ENCODE data around the gene NOVA1.
A peak's percentile ranks its signal among the peaks of the same experiment; 100 is the strongest.

NOVA1 gene

DNA sequence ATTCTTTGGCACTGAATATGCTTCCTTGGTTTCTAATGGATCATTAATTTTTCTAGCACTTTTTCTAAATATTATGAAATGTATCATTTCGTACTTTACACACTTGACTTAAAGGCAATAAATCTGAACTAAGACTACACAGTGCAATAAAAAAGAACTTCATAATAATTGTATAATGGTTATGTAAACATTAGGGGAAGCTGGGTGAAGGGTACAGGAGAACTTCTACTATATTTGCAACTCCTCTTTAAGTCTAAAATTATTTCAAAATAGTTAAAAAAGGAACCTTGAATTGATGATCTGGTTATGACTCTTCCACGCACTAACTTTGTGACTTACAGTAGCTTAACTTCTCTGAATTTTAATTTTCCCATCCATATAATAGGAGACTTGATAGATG, 5.1 kb upstream of the NOVA1 start:
- no CpG with 5 or more reads among the region's 2 CpGs for WGBS
- H3K36me3 ChIP-seq (ENCODE audit: insufficient read depth, low read length), result no peaks in the 10 kb centered on the region
- H3K4me3 ChIP-seq (ENCODE audit: low read length), result no peak overlapping the region
- H3K27me3 ChIP-seq (ENCODE audit: insufficient read depth, low read length), result peaks cover 10% of the 10 kb centered on the region; the same call in 1 of the 2 replicates
- no peaks in the 10 kb centered on the region for H3K4me1 ChIP-seq (ENCODE audit: insufficient read depth, low read length)
- H3K27ac ChIP-seq (ENCODE audit: low read depth, low read length), result no peak overlapping the region
- H3K9ac ChIP-seq (ENCODE audit: low read depth, low read length), result no peak overlapping the region
- H3K9me3 ChIP-seq (ENCODE audit: insufficient read depth, low read depth, low read length), result no peaks in the 10 kb centered on the region

DNA sequence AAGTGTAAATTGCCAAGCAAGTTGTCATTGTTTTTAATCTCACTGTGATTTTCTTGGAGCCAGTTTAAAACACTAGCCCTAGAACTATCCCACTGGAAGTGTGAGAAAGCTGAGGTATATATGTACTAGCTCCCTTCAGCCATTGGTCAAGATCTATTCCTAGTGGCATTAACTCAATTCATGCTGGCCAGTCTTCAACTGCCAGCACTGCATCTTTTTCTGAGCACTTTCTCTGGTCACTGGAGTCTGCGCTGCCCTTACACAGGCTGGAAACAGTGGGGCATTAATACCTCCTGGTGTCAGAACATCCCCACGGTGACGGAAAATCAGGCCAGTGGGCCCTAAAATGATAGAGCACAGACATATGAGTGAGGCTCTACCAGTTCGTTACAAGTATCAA, 4.0 kb upstream of the NOVA1 start:
- Histone ChIP-seq H3K27ac (ENCODE audit: low read depth, low read length) (no peak overlapping the region), H3K4me3 (ENCODE audit: low read length) (no peak overlapping the region), H3K9ac (ENCODE audit: low read depth, low read length) (no peak overlapping the region), H3K27me3 (ENCODE audit: insufficient read depth, low read length) (peaks cover 10% of the 10 kb centered on the region; the same call in 1 of the 2 replicates), H3K9me3 (ENCODE audit: insufficient read depth, low read depth, low read length) (no peaks in the 10 kb centered on the region), H3K36me3 (ENCODE audit: insufficient read depth, low read length) (no peaks in the 10 kb centered on the region), H3K4me1 (ENCODE audit: insufficient read depth, low read length) (no peaks in the 10 kb centered on the region)
- WGBS, result 69% methylated on average over 4 of the region's 4 CpGs

DNA sequence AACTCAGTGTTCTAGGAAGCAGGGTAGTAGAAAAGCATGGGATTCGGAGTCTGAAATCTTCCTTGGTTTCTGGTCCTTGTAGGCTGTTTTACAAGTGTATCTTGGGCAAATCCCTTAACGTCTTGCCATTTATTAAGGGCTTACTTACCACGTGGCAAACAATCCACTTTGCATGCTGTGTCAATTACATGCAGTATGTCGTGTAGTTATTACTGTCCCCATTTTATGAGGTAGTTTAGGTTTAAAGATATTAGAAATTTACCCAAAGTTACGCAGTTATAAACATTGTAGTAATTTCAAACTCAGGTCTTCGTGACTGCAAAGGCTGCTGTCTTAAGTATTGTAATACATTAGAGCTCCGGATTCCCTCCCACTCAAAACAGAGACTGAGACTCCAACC, 1.5 kb upstream of the NOVA1 start:
- 57% methylated on average over 6 of the region's 7 CpGs for WGBS
- H3K9me3 ChIP-seq (ENCODE audit: insufficient read depth, low read depth, low read length), result no peaks in the 10 kb centered on the region

DNA sequence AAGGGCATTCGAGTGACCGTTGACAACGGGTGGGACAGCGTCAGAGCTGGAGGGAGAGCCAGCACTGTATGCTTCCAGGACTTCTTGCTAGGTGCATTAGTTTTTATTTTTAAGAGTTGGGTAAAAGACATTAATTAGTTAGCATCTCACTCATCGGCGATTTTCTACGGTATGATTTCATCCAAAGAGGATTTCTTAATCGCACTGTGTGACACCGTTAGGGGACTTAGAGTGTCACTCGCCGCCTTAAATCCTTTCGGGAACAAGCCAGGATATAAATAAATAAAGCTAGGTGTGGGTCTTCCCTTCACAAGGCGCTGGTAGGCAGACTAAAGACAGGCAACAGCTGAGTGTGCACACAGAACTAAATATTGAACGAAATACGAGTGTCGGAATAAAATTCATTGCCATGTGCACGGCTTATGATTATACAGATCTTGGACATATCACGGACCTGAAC, 869 bp upstream of the NOVA1 start:
- H3K9ac ChIP-seq (ENCODE audit: low read depth, low read length), result no peak overlapping the region

More for the DNA sequence above, 1.5 kb upstream of the NOVA1 start:
- Histone ChIP-seq H3K27me3 (ENCODE audit: insufficient read depth, low read length) (peaks cover 14% of the 10 kb centered on the region; the same call in 1 of the 2 replicates), H3K27ac (ENCODE audit: low read depth, low read length) (no peak overlapping the region), H3K4me1 (ENCODE audit: insufficient read depth, low read length) (peaks cover 17% of the 10 kb centered on the region), H3K4me3 (ENCODE audit: low read length) (peak overlapping the region; percentile 98), H3K9ac (ENCODE audit: low read depth, low read length) (no peak overlapping the region), H3K36me3 (ENCODE audit: insufficient read depth, low read length) (no peaks in the 10 kb centered on the region)

DNA sequence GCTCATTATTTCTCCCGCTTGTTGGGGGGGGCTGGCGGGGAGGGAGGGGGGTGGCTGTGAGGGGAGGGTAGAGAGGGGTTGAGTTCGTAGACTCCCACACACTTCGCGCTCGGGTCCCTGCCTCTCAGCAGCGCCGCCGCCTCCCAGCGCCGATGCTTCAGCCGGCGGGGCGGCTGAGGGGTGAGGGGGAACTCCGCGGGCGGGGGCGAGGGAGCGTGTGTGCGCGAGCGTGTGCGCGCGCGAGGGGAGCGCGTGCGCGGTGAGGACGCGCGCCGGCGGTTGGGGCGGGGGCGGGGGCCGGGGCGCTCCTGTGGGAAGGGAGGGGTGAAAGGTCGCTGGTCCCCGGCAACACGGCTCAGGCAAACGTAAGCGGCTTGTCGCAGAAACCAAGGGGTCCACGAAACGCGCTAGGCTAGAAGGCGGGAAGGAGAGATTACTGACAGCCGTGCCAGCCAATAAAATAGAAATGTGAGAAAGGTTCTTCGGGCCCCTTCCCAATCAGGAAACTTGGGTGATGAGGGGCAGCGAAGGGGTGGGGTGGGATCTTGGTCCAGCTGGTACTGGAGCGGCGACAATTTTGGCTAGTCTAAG, 343 bp upstream of the NOVA1 start:
- WGBS, result under 1% methylated on average over 52 of the region's 54 CpGs
- Histone ChIP-seq H3K9ac (ENCODE audit: low read depth, low read length) (peak overlapping the region; percentile 75; the same call in 1 of the 2 replicates), H3K4me3 (ENCODE audit: low read length) (peak overlapping the region; percentile 98)

More for the DNA sequence above, 869 bp upstream of the NOVA1 start:
- H3K4me1 ChIP-seq (ENCODE audit: insufficient read depth, low read length), result peaks cover 23% of the 10 kb centered on the region
- no peaks in the 10 kb centered on the region for H3K36me3 ChIP-seq (ENCODE audit: insufficient read depth, low read length)
- peaks cover 14% of the 10 kb centered on the region; the same call in 1 of the 2 replicates for H3K27me3 ChIP-seq (ENCODE audit: insufficient read depth, low read length)
- H3K27ac ChIP-seq (ENCODE audit: low read depth, low read length), result no peak overlapping the region
- 13% methylated on average over 18 of the region's 18 CpGs for WGBS
- no peaks in the 10 kb centered on the region for H3K9me3 ChIP-seq (ENCODE audit: insufficient read depth, low read depth, low read length)
- H3K4me3 ChIP-seq (ENCODE audit: low read length), result peak overlapping the region; percentile 98

DNA sequence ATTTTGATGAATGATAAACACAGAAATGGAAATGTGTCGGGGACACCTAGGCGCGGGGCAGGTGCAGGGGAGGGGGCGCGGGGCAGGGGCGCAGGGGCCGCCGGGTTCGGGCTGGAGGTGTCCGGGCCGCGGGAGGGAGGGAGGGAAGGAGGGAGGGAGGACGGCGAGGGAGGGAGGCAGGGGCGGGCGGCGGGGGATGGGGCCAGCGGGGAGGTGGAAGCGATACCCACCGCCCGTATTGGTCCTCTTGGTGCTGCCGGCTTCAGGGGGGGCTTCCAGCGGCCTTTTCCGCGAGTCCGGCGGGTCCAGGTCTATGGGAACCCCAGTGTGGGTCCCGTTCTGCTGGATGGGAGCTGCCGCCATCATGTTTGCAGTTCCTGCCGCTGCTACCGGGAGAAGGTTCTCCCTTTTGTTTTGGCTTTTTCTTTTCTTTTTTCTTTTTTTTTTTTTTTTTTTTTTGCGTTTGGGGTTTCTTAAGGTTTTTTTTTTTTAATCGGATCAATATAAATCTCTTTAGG, 703 bp downstream of the NOVA1 start:
- peaks cover 14% of the 10 kb centered on the region; the same call in 1 of the 2 replicates for H3K27me3 ChIP-seq (ENCODE audit: insufficient read depth, low read length)
- peak overlapping the region; percentile 83 for H3K9ac ChIP-seq (ENCODE audit: low read depth, low read length)

More for the DNA sequence above, 343 bp upstream of the NOVA1 start:
- Histone ChIP-seq H3K27me3 (ENCODE audit: insufficient read depth, low read length) (peaks cover 14% of the 10 kb centered on the region; the same call in 1 of the 2 replicates), H3K9me3 (ENCODE audit: insufficient read depth, low read depth, low read length) (no peaks in the 10 kb centered on the region), H3K27ac (ENCODE audit: low read depth, low read length) (peak overlapping the region; percentile 81), H3K36me3 (ENCODE audit: insufficient read depth, low read length) (no peaks in the 10 kb centered on the region), H3K4me1 (ENCODE audit: insufficient read depth, low read length) (peaks cover 23% of the 10 kb centered on the region)

DNA sequence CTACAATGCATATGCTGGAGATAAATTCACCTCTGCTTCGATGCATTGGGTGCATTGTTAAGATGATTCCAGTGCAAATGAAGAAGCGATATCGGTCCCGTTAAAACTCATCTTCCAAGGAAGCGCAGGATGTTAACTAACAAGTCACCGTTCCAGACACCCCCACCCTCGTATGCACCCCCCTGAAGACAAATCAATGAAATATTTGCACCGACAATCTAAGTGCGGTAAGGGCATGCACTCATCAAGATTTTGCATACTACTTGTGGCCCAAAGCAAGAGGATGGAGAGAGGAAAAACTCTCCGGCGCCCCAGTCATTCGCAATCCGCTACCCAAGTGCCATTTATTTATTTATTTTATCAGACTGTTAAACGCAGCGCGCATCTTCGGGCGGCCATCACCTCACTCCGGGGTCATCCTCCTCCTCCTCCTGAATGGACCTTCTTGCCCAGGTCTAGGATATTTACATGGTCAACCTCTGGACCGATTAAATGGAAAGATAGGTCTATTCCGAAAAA, 1.2 kb downstream of the NOVA1 start:
- Histone ChIP-seq H3K36me3 (ENCODE audit: insufficient read depth, low read length) (no peaks in the 10 kb centered on the region), H3K4me1 (ENCODE audit: insufficient read depth, low read length) (peaks cover 23% of the 10 kb centered on the region), H3K27me3 (ENCODE audit: insufficient read depth, low read length) (peaks cover 14% of the 10 kb centered on the region; the same call in 1 of the 2 replicates), H3K27ac (ENCODE audit: low read depth, low read length) (no peak overlapping the region), H3K9ac (ENCODE audit: low read depth, low read length) (peak overlapping the region; percentile 83), H3K9me3 (ENCODE audit: insufficient read depth, low read depth, low read length) (no peaks in the 10 kb centered on the region), H3K4me3 (ENCODE audit: low read length) (peak overlapping the region; percentile 98)
- under 1% methylated on average over 21 of the region's 21 CpGs for WGBS

More for the DNA sequence above, 703 bp downstream of the NOVA1 start:
- H3K9me3 ChIP-seq (ENCODE audit: insufficient read depth, low read depth, low read length), result no peaks in the 10 kb centered on the region
- H3K27ac ChIP-seq (ENCODE audit: low read depth, low read length), result peak overlapping the region; percentile 81
- no peaks in the 10 kb centered on the region for H3K36me3 ChIP-seq (ENCODE audit: insufficient read depth, low read length)
- H3K4me1 ChIP-seq (ENCODE audit: insufficient read depth, low read length), result peaks cover 23% of the 10 kb centered on the region
- WGBS, result under 1% methylated on average over 28 of the region's 33 CpGs
- peak overlapping the region; percentile 98 for H3K4me3 ChIP-seq (ENCODE audit: low read length)

DNA sequence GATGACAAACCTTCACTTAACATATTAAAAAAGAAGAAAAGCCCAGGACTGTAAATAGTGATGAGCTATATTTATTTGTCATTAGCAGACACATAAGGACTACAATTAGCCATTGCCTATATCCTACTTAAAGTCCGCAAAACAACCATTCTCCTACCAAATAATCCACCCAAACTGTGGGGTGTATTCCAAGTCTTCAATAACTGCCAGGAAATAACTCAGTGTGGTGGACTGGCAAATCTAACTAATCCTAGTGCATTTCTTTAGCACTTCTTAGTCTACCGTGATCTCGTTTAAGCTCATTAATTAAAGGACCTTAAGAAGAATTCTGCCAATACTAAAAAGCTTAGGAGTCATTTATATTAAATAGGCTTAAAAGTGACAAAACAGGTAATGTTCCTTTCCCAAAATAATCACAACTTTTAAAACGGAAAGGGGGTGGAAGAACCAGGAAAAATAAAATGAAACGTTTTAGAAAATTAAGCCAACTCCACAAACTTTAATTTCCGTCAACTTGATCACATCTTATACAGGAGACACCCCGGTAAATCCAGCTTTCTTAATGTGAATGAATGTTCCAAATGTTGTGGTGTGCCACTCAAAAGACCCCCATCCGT, 1.8 kb downstream of the NOVA1 start:
- WGBS, result 12% methylated on average over 5 of the region's 8 CpGs
- Histone ChIP-seq H3K36me3 (ENCODE audit: insufficient read depth, low read length) (no peaks in the 10 kb centered on the region), H3K4me3 (ENCODE audit: low read length) (peak overlapping the region; percentile 98), H3K27ac (ENCODE audit: low read depth, low read length) (no peak overlapping the region), H3K9ac (ENCODE audit: low read depth, low read length) (peak overlapping the region; percentile 83), H3K27me3 (ENCODE audit: insufficient read depth, low read length) (peaks cover 14% of the 10 kb centered on the region; the same call in 1 of the 2 replicates), H3K9me3 (ENCODE audit: insufficient read depth, low read depth, low read length) (no peaks in the 10 kb centered on the region), H3K4me1 (ENCODE audit: insufficient read depth, low read length) (peaks cover 23% of the 10 kb centered on the region)

DNA sequence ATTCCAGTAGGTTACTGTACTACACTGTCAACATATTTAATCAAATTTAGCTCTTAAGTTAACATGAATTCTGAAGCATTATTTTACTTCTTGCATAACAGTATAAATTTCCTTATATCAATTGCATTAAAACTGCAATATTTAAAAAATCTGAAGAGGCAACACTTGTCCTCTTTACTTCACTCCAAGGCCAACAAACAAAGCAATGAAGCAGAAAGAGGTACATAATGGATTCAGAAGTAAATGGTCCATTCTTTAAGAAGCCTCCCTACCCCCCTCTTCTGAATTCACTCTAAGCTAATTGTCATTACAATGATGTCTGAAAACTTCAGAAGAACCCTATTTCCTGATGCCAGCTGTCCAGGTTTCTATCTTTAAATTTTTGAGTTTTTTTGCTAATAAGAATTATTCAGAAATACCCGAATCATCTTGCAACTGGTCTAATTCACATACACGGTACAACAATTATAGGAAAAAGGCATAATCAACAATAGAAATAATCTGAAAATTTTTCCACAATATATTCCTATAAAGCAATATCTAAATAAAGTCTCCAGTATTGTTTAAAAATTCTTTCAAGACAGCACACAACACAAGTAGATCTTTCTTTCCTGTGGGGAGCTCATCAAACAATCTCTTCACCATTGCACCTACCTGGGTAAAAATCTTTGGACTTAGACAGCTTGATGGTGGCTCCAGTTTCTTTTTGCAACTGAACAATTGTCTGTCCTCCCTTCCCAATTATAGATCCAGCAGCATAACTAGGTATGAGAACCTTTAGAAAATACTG, 2.9 kb downstream of the NOVA1 start:
- H3K27me3 ChIP-seq (ENCODE audit: insufficient read depth, low read length), result peaks cover 11% of the 10 kb centered on the region; the same call in 1 of the 2 replicates
- no peaks in the 10 kb centered on the region for H3K36me3 ChIP-seq (ENCODE audit: insufficient read depth, low read length)
- no CpG with 5 or more reads among the region's 2 CpGs for WGBS
- peaks cover 23% of the 10 kb centered on the region for H3K4me1 ChIP-seq (ENCODE audit: insufficient read depth, low read length)
- no peak overlapping the region for H3K9ac ChIP-seq (ENCODE audit: low read depth, low read length)
- peak overlapping the region; percentile 98 for H3K4me3 ChIP-seq (ENCODE audit: low read length)
- H3K9me3 ChIP-seq (ENCODE audit: insufficient read depth, low read depth, low read length), result no peaks in the 10 kb centered on the region
- H3K27ac ChIP-seq (ENCODE audit: low read depth, low read length), result no peak overlapping the region

DNA sequence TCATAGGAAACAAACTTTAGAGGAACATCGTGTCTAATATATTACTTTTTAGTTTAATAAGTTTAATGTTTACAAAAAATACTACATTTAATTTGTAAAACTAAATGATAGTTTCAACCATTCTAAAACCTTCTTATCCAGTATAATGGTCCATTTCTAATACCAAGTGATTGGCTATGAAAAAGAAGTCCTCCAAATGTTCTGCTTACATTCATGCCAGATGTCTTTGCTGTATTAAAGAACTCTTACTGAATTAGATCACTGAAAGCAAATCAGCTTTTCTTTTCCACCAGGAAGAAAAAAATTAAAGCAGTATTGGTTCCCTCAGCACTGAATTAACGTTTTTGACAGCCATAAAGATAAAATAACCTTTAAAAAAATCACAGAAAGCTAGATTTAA, 3.7 kb downstream of the NOVA1 start:
- WGBS, result 50% methylated on average over 1 of the region's 2 CpGs
- Histone ChIP-seq H3K27me3 (ENCODE audit: insufficient read depth, low read length) (peaks cover 5% of the 10 kb centered on the region; the same call in 1 of the 2 replicates), H3K9me3 (ENCODE audit: insufficient read depth, low read depth, low read length) (no peaks in the 10 kb centered on the region), H3K4me3 (ENCODE audit: low read length) (peak overlapping the region; percentile 98), H3K9ac (ENCODE audit: low read depth, low read length) (no peak overlapping the region), H3K36me3 (ENCODE audit: insufficient read depth, low read length) (no peaks in the 10 kb centered on the region), H3K27ac (ENCODE audit: low read depth, low read length) (no peak overlapping the region), H3K4me1 (ENCODE audit: insufficient read depth, low read length) (peaks cover 23% of the 10 kb centered on the region)
